Measurements from ENCODE around the gene FFAR1.
"Not testable (repeated sequence)": the region's sequence is repeated elsewhere in the genome, so short reads cannot be mapped to it uniquely, and the experiment has no call there.

Gene FFAR1

GRCh38 chr19:35349614-35350521 is 2.2 kb downstream of the FFAR1 start:
- no peak for TF ChIP-seq JUND (IDR thresholded peaks at IDR 0.05; ENCODE audit: low read depth)
- in situ Hi-C loops (cut with HindIII; ENCODE audit: low pct_unique_long_range_greater_than_20kb, low sequenced_read_pairs): no loop called here
- no peak for DNase-seq (ENCODE audit: low read depth in 1 of 2, low spot score in 1 of 2)

GRCh38 chr19:35350591-35350990 is 2.9 kb downstream of the FFAR1 start:
- no peak for TF ChIP-seq JUND (IDR thresholded peaks at IDR 0.05; ENCODE audit: low read depth)
- no peak for DNase-seq (ENCODE audit: low read depth in 1 of 2, low spot score in 1 of 2)
- in situ Hi-C loops (cut with HindIII; ENCODE audit: low pct_unique_long_range_greater_than_20kb, low sequenced_read_pairs): no loop called here

- no peak for TF ChIP-seq JUND (IDR thresholded peaks at IDR 0.05; ENCODE audit: low read depth)
- no peak for DNase-seq (ENCODE audit: low read depth in 1 of 2, low spot score in 1 of 2)
- in situ Hi-C loops (cut with HindIII; ENCODE audit: low pct_unique_long_range_greater_than_20kb, low sequenced_read_pairs): no loop called here
These were observed 3.9 kb downstream of the FFAR1 start for GRCh38 chr19:35351411-35352176.

GRCh38 chr19:35352177-35352447 is 4.4 kb downstream of the FFAR1 start:
- in situ Hi-C loops (cut with HindIII; ENCODE audit: low pct_unique_long_range_greater_than_20kb, low sequenced_read_pairs): no loop called here
- TF ChIP-seq JUND (IDR thresholded peaks at IDR 0.05; ENCODE audit: low read depth): no peak
- DNase-seq (ENCODE audit: low read depth in 1 of 2, low spot score in 1 of 2): no peak

GRCh38 chr19:35352448-35353304 is 5.0 kb downstream of the FFAR1 start:
- DNase-seq (ENCODE audit: low read depth in 1 of 2, low spot score in 1 of 2): peak; percentile 75 to 85
- TF ChIP-seq JUND (IDR thresholded peaks at IDR 0.05; ENCODE audit: low read depth): no peak
- in situ Hi-C loops (cut with HindIII; ENCODE audit: low pct_unique_long_range_greater_than_20kb, low sequenced_read_pairs): no loop called here

GRCh38 chr19:35353635-35354034 is 5.9 kb downstream of the FFAR1 start:
- DNase-seq (ENCODE audit: low read depth in 1 of 2, low spot score in 1 of 2): no peak
- in situ Hi-C loops (cut with HindIII; ENCODE audit: low pct_unique_long_range_greater_than_20kb, low sequenced_read_pairs): no loop called here
- TF ChIP-seq JUND (IDR thresholded peaks at IDR 0.05; ENCODE audit: low read depth): no peak

- in situ Hi-C loops (cut with HindIII; ENCODE audit: low pct_unique_long_range_greater_than_20kb, low sequenced_read_pairs): no loop called here
- TF ChIP-seq JUND (IDR thresholded peaks at IDR 0.05; ENCODE audit: low read depth): no peak
- DNase-seq (ENCODE audit: low read depth in 1 of 2, low spot score in 1 of 2): no peak
These were observed 7.2 kb downstream of the FFAR1 start for GRCh38 chr19:35354898-35355297.

- in situ Hi-C loops (cut with HindIII; ENCODE audit: low pct_unique_long_range_greater_than_20kb, low sequenced_read_pairs): no loop called here
- DNase-seq (ENCODE audit: low read depth in 1 of 2, low spot score in 1 of 2): no peak
- no peak for TF ChIP-seq JUND (IDR thresholded peaks at IDR 0.05; ENCODE audit: low read depth)
These were observed 8.2 kb downstream of the FFAR1 start for GRCh38 chr19:35355791-35356460.

- no peak for DNase-seq (ENCODE audit: low read depth in 1 of 2, low spot score in 1 of 2)
- in situ Hi-C loops (cut with HindIII; ENCODE audit: low pct_unique_long_range_greater_than_20kb, low sequenced_read_pairs): no loop called here
- no peak for TF ChIP-seq JUND (IDR thresholded peaks at IDR 0.05; ENCODE audit: low read depth)
These were observed 10.3 kb downstream of the FFAR1 start, which contains the start of gene FFAR3 for GRCh38 chr19:35357867-35358573. Gene FFAR3 (plus strand): TSS chr19:35358460. CDS start chr19:35358891, 431 bp downstream.

GRCh38 chr19:35358834-35359233 is 11.1 kb downstream of the FFAR1 start:
- in situ Hi-C loops (cut with HindIII; ENCODE audit: low pct_unique_long_range_greater_than_20kb, low sequenced_read_pairs); DNase-seq (ENCODE audit: low read depth in 1 of 2, low spot score in 1 of 2): not testable (repeated sequence)

GRCh38 chr19:35359395-35359794 is 11.7 kb downstream of the FFAR1 start:
- DNase-seq (ENCODE audit: low read depth in 1 of 2, low spot score in 1 of 2); in situ Hi-C loops (cut with HindIII; ENCODE audit: low pct_unique_long_range_greater_than_20kb, low sequenced_read_pairs): not testable (repeated sequence)

GRCh38 chr19:35360081-35360480 is 12.4 kb downstream of the FFAR1 start:
- in situ Hi-C loops (cut with HindIII; ENCODE audit: low pct_unique_long_range_greater_than_20kb, low sequenced_read_pairs); DNase-seq (ENCODE audit: low read depth in 1 of 2, low spot score in 1 of 2): not testable (repeated sequence)
